ENCODE results near the gene TTLL1.
"Not testable (repeated sequence)": the region's sequence is repeated elsewhere in the genome, so short reads cannot be mapped to it uniquely, and the experiment has no call there.

TTLL1 gene

GRCh38 chr22:43009444-43009843, 79.7 kb downstream of the TTLL1 start:
- no peak for DNase-seq

- DNase-seq: no peak
These were observed 80.3 kb downstream of the TTLL1 start for GRCh38 chr22:43008921-43009320.

DNA sequence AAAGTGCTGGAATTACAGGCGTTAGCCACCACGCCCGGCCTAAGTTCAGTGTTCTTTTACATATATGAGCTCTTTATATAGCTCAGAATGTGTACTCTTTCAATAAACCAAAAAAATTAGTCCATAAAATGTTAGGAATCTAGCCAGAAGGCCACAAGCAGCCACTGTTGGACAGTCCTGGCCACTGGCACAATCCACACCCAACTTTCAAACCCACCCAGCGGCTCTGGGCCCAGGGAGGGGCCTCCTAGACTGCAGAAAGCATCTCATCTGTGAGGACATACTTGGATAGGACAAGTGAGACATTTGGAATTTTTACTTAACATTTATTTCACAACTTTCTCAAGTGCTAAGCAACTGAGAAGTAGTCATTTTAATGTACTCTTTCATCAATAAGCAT, 80.7 kb downstream of the TTLL1 start:
- no peak for DNase-seq

DNA sequence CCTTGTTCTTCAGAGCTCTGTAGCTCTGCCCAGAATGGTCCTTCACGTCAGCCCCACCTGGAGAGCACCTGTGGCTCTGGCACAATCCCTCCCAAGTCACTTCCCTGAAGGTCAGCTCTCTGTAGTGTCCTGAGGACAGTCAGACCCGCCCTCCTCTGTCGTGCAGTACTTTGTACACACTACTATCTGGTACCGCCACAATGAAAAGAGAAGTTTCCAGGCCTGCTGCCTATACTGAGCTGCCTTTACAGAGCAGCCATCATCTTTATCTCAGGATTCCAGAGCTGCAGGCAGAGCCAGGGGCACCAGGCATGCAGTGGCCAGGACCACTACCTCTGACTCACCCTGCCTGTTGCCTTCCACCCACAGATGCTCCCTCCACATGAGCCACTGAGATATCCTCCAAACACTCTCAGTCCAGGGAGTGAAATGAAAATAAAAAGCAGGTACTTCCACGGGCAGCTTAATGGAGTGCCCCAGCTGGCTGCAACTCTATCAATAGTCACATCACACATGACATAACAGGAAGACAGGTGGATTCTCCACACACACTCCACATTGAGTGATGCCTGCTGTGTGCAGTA, 81.6 kb downstream of the TTLL1 start:
- no peak for DNase-seq

DNA sequence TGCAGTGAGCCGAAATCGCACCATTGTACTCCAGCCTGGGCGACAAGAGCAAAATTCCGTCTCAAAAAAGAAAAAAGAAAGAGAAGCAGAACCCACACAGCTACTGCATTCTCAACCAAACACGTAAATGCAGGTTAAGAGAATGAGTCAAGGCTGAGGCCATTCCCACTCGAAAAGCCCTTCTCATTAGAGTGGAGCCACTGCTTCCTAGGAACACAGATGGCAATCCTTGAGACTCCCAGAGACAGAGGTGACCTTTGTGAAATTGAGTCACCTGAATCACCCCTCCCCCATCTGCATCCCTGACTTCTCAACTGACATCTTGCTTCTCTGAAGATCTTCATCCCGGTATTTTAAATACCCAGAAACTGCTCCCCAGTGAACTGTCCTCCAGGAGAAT, 82.4 kb downstream of the TTLL1 start:
- DNase-seq: no peak

- no peak for DNase-seq
These were observed 83.1 kb downstream of the TTLL1 start for GRCh38 chr22:43006016-43006505.

- DNase-seq: no peak
These were observed 84.1 kb downstream of the TTLL1 start for GRCh38 chr22:43005106-43005505.

DNA sequence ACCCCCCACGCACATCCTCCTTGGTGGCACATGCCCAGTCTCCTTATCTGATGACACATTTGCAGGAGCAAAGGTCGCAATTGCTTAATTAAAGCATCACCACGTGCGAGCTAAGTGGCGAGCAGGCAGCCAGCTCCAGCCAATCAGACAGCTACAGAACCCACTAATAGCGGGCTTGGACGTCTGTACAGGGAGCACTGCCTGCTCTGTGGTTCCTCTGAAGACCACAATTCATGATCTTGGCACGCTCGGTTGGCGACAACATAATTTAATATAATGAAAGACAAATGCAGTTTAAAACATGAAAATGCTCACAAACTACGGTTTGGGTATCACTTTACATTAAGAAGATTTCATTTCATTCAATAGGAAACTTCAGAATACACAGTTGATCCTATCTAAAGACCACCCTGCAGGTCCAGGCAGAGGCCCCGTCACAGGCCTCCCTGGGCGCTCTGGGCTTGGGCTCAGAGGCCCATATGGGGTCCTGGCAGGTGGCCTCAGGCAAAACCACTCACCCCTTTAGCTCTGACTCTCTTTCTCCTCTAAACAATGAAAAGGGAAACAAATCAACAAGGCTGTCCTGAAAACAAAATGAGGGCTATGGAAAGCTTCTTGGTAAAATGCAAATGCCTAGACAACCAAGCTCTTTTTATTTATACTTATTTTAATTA, 84.7 kb downstream of the TTLL1 start:
- no peak for DNase-seq

DNA sequence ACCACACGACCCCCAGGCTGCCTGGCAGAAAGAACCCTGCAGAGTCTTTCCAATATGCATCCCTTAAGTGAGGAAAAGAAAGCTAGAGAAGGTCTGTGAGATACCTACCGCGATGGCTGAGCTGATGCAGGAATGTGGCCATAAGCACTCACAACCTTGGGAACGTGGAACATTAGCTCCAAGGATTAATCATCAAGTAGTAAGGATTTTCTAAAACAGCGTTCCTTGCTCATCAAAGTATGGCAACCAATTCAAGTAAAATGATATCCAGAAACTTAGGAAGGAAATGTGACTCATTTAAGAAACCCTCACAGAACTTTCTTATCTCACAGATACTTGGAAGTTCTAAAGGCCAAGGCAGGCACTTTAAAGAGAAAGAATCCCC, 87.0 kb downstream of the TTLL1 start:
- no peak for DNase-seq

GRCh38 chr22:43001271-43002201, 87.7 kb downstream of the TTLL1 start:
- DNase-seq: no peak

- DNase-seq: peak; percentile 69
These were observed 88.6 kb downstream of the TTLL1 start for GRCh38 chr22:43000441-43001175.

DNA sequence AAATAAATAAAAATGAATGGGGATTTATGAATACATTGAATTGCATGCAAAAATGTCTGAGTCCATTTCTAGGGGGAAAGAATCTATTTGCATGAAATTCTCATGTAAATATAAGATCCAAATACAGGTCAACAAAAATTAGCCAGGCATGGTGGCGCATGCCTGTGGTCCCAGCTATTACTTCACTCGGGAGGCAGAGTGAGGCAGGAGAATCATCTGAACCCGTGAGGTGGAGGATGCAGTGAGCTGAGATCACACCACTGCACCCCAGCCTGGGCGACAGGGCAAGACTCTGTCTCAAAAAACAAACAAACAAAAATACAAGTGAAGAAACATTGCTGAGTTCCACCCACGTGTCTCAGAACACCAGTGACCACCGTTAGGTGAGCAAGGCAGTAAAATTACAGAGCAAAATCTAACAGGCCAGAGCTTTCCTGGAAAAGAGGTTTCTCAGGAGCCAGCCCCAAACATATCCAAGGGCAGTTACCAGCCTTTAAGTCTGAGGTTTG, 91.6 kb downstream of the TTLL1 start:
- DNase-seq: no peak

DNA sequence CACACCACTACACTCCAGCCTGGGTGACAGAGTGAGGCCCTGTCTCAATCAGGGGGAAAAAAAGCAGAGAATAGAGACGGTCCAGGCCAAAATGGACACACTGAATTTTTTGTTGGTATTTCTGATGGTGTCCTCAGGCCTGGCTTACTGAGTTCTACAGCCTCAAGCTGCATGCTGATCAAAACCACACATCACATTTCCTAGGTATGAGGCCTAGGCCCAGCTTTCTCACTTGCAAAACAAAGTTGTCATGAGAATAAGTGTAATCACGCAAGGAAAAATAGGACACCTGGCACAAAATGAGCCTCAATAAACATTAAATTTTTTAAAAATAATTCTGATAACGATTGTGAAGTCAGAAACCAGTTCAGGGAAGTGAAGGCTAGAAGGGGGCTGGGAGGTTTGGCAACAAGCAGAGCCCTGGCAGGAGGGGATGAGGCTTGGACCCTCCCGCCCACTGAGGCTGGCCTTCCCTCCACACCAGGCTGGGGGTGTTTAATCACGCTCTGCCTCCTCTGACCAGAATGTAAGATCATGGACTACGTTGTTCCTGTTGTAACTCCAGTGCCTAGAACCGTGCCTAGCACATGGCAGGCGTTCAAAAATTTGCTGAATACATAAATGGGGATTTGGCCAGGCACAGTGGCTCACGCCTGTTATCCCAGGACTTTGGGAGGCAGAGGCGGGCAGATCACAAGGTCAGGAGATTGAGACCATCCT, 92.4 kb downstream of the TTLL1 start:
- no peak for DNase-seq

DNA sequence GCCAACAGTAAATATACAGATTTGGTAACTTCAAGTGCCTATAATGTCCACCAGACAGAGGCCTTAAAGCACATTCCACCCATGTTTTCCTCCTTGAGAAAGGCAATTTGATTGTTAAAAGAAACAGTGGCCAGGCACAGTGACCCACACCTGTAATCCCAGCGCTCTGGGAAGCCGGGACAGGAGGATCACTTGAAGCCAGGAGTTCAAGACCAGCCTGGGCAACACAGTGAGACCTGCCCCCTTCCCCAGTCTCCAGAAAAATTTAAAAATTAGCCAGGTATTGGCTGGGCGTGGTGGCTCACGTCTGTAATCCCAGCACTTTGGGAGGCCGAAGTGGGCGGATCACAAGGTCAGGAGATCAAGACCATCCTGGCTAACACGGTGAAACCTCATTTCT, 93.5 kb downstream of the TTLL1 start:
- not testable (repeated sequence) for DNase-seq

DNA sequence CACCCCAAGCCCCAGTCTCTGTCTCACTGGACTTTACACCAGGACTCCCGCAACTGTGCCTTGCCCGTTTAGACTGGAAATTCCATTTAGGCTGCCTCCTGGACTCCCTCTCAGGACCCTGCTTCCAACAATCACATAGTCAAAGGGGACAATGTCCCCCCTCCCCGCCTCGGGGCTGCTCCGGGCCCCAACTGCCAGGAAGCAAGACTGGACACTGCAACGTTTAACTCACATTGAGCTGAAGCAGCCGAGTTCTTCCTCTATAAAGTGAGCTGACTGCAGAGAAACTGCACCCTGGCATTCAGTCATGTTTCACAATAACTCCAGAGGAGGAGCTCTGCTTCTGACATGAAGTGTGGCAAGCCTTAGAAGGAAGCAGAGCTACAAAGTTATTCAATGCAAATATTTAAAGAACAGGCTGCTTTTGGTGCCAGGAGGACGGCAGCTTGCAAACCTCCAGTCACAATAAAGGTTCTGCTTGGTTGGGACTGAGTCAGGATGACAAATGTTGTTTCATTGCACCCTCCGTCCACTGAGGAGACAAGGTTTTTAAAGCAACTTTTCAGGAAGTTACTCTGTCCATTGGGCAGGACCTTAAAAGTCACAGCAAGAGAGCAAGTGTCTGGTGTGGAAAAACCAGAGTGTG, 94.2 kb downstream of the TTLL1 start:
- no peak for DNase-seq

DNA sequence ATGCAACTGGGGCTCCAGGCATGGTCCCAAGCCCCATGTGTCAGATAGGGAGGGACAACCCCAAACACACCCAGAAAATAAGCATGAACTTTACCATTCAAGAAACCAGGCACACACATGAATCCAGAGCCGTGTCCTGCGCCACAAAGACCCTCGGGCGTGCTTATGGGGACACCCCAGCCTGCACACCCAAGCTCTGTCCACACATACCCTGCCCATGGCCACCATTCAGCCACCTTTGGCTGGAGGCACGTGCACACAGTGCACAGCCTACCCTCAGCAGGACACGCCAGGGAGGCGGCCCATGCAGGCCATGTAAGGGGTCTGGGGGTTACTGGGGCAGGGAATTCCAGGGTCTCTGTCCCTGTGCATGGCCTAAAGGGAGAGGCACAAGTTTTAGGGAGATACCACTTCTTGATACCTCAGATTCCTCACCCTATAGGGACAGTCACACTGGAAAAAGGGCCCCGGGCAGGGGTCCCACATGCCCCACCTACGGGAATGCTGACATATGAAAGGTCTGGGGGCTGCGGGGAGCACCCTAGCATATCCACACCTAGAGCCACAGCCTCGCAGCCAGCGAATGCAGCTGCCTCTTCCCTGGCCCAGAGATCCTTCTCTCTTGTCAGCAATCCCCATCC, 94.8 kb downstream of the TTLL1 start:
- no peak for DNase-seq

GRCh38 chr22:42993651-42994275, 95.4 kb downstream of the TTLL1 start:
- DNase-seq: no peak

DNA sequence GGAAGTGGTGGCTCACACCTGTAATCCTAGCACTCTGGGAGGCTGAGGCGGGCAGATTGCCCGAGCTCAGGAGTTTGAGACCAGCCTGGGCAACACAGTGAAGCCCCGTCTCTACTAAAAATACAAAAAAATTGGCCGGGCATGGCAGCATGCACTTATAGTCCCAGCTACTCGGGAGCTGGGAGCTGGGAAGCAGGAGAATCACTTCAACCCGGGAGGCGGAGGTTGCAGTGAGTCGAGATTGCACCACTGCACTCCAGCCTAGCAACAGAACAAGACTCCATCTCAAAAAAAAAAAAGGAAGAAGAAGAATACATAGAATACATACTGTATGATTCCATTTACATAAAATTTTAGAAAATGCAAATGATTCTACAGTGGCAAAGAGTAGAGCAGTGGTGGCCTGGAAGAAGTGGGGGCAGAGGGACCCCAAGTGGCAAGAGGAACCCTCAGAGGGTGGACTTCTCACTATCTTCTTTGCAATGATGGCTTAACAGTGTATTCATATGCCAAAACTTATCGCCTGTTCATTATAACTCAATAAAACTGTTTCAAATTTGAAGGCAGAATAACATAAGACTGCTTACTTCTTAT, 96.2 kb downstream of the TTLL1 start:
- no peak for DNase-seq

DNA sequence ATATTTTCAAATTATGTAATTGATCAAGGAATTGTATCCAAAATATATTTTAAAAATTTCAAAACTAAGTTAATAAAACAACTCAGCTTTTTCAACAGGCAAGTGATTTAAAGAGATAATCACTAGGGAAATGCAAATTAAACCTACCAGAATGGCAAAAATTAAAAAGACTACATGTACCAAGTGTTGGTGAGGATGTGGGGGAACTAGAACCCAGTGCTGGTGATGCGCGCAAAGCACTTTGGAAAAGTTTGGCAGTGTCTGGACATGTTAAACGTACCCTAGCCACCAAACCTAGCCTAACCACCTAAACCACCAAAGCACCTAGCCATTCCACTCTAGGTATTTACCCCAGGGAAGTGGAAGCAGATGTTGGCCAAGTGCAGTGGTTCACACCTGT, 97.1 kb downstream of the TTLL1 start:
- no peak for DNase-seq

DNA sequence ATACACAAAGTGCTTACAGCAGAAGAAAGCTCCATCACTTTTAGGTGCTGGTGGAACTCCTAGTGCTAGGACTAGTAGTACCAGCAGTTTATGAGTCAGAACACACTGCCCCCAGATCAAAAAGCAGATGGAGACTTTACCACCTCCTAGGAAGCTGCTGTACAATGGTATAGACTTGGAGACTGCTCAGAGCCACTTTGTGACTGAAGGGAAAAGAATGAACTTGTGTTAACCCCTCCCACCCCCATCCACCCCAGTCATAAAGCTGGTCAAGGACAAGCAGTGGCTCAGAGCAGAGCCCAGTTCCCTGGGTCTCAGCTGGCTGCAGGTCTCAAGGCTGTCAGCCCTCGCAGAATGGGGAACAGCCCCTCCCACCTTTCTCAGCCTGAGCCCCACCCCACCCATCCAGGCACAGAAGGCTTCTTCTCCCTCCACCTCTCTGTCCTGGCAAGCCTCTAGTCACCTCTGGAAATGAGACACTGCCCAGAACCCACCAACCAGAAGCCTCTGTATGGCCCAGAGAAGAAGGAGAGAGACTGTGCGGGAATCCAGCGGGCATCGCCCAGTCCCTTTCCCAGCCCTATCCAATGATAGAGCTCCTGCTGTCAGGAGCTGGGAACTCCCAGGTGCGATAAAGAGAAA, 98.1 kb downstream of the TTLL1 start:
- DNase-seq: no peak
